WTC11 (cell line): ENCODE results near the gene CLMN. TPM values are rescaled to one million over a fixed set of nuclear protein-coding genes. Genes with fewer than 3 reads are reported as not detected.

Experiments used
- ATAC-seq: fragments of 200-7000 bp; cut with Tn5 transposase; 2 replicates; pipeline ENCODE4 v1.10.0; 2021; ENCODE audit warnings: mild to moderate bottlenecking, moderate library complexity
- CTCF ChIA-PET: fragments of 300-600 bp; sonication (Branson Sonifier 250); formaldehyde crosslinking; loops from one replicate; lab custom pipeline; 2021; ENCODE audit warnings: antibody characterized with exemption; lab: Charles Lee
- POLR2A ChIA-PET: fragments of 350-600 bp; sonication (Branson Sonifier 250); formaldehyde crosslinking; loops from one replicate; lab custom pipeline; 2021; ENCODE audit warnings: antibody characterized with exemption; lab: Charles Lee
- DNase-seq: peaks from one replicate; pipeline ENCODE4 v3.0.0; 2021; ENCODE audit warnings: low spot score
- H3K27ac Mint-ChIP-seq: 2 replicates; pipeline ENCODE4 v1.8.0; 2021; ENCODE audit warnings: mixed read lengths
- H3K27me3 Mint-ChIP-seq: 2 replicates; pipeline ENCODE4 v1.8.0; 2021; ENCODE audit warnings: low read depth, mild to moderate bottlenecking, moderate library complexity, mixed read lengths
- H3K36me3 Mint-ChIP-seq: 2 replicates; pipeline ENCODE4 v1.8.0; 2021; ENCODE audit warnings: mixed read lengths
- H3K4me1 Mint-ChIP-seq: 2 replicates; pipeline ENCODE4 v1.8.0; 2022; ENCODE audit warnings: mixed read lengths
- H3K4me3 Mint-ChIP-seq: 2 replicates; pipeline ENCODE4 v1.8.0; 2021; ENCODE audit warnings: mild to moderate bottlenecking, moderate library complexity, mixed read lengths
- H3K9me3 Mint-ChIP-seq: 2 replicates; pipeline ENCODE4 v1.8.0; 2021; ENCODE audit warnings: mixed read lengths
- CREB1 ChIP-seq: sonication (generic); formaldehyde crosslinking; IDR thresholded peaks from 2 replicates; pipeline ENCODE4 v1.8.0; 2023; ENCODE audit warnings: mild to moderate bottlenecking, missing genetic modification reagents
- EMX1 ChIP-seq: fragments of 250-450 bp; sonication (Bioruptor Pico); IDR thresholded peaks from 2 replicates; pipeline ENCODE4 v1.8.0; 2021; ENCODE audit warnings: mild to moderate bottlenecking
- ETV6 ChIP-seq: sonication (generic); formaldehyde crosslinking; IDR thresholded peaks from 2 replicates; pipeline ENCODE4 v1.8.1; 2022; ENCODE audit warnings: mild to moderate bottlenecking, missing genetic modification reagents
- FOXK1 ChIP-seq: sonication (generic); formaldehyde crosslinking; IDR thresholded peaks from 2 replicates; pipeline ENCODE4 v1.8.0; 2022; ENCODE audit warnings: mild to moderate bottlenecking, moderate library complexity, missing genetic modification reagents
- FOXP1 ChIP-seq: sonication (generic); formaldehyde crosslinking; IDR thresholded peaks from 2 replicates; pipeline ENCODE4 v1.8.0; 2022; ENCODE audit warnings: missing genetic modification reagents, mild to moderate bottlenecking, moderate library complexity, borderline replicate concordance
- JUN ChIP-seq: sonication (generic); formaldehyde crosslinking; IDR thresholded peaks from 2 replicates; pipeline ENCODE4 v1.8.0; 2023; ENCODE audit warnings: mild to moderate bottlenecking, missing genetic modification reagents
- KAT7 ChIP-seq: sonication (generic); formaldehyde crosslinking; IDR thresholded peaks from 2 replicates; pipeline ENCODE4 v1.8.1; 2023; ENCODE audit warnings: missing genetic modification reagents, mild to moderate bottlenecking, borderline replicate concordance
- NFE2L1 ChIP-seq: sonication (generic); formaldehyde crosslinking; IDR thresholded peaks from 2 replicates; pipeline ENCODE4 v1.8.1; 2023; ENCODE audit warnings: missing genetic modification reagents
- NR1H2 ChIP-seq: sonication (generic); formaldehyde crosslinking; IDR thresholded peaks from 2 replicates; pipeline ENCODE4 v1.9.0; 2021; ENCODE audit warnings: mild to moderate bottlenecking, moderate library complexity, missing genetic modification reagents
- NR2C2 ChIP-seq: sonication (generic); formaldehyde crosslinking; IDR thresholded peaks from 2 replicates; pipeline ENCODE4 v1.8.0; 2022; ENCODE audit warnings: mild to moderate bottlenecking, missing genetic modification reagents
- NR3C1 ChIP-seq: sonication (generic); formaldehyde crosslinking; conservative IDR thresholded peaks from 2 replicates; pipeline ENCODE4 v1.8.1; 2023; ENCODE audit warnings: low read depth, mild to moderate bottlenecking, missing genetic modification reagents
- OVOL2 ChIP-seq: fragments of 250-450 bp; sonication (Bioruptor Pico); IDR thresholded peaks from 2 replicates; pipeline ENCODE4 v1.9.0; 2021; ENCODE audit warnings: mild to moderate bottlenecking, borderline replicate concordance
- SP1 ChIP-seq: sonication (generic); formaldehyde crosslinking; conservative IDR thresholded peaks from 2 replicates; pipeline ENCODE4 v1.8.1; 2022; ENCODE audit warnings: missing genetic modification reagents
- TCF7 ChIP-seq: sonication (generic); formaldehyde crosslinking; IDR thresholded peaks from 2 replicates; pipeline ENCODE4 v1.8.0; 2022; ENCODE audit warnings: mild to moderate bottlenecking, low read depth, missing genetic modification reagents, moderate library complexity
- TEAD1 ChIP-seq: sonication (generic); formaldehyde crosslinking; IDR thresholded peaks from 2 replicates; pipeline ENCODE4 v1.8.0; 2022; ENCODE audit warnings: mild to moderate bottlenecking, missing genetic modification reagents
- TEAD4 ChIP-seq: sonication (generic); formaldehyde crosslinking; IDR thresholded peaks from 2 replicates; pipeline ENCODE4 v1.8.0; 2022; ENCODE audit warnings: mild to moderate bottlenecking, missing genetic modification reagents
- ZNF219 ChIP-seq: sonication (generic); formaldehyde crosslinking; IDR thresholded peaks from 2 replicates; pipeline ENCODE4 v1.8.0; 2023; ENCODE audit warnings: missing genetic modification reagents, mild to moderate bottlenecking, borderline replicate concordance
- ZNF263 ChIP-seq: sonication (generic); formaldehyde crosslinking; IDR thresholded peaks from 2 replicates; pipeline ENCODE4 v1.8.1; 2022; ENCODE audit warnings: low read depth, mild to moderate bottlenecking, moderate library complexity, missing genetic modification reagents
- ZNF317 ChIP-seq: sonication (generic); formaldehyde crosslinking; IDR thresholded peaks from 2 replicates; pipeline ENCODE4 v1.8.1; 2023; ENCODE audit warnings: low read depth, mild to moderate bottlenecking, moderate library complexity, missing genetic modification reagents, borderline replicate concordance
- ZNF416 ChIP-seq: fragments of 250-450 bp; sonication (Bioruptor Pico); IDR thresholded peaks from 2 replicates; pipeline ENCODE4 v1.9.0; 2021; ENCODE audit warnings: mild to moderate bottlenecking, inconsistent platforms
- total RNA-seq: library from RNA; stranded (reverse); gene quantifications from 3 replicates; pipeline ENCODE4 v1.2.3, GENCODE V29; 2021
- TF ChIP-seq, protein P1 (sequence below): sonication (generic); formaldehyde crosslinking; IDR thresholded peaks from 2 replicates; pipeline ENCODE4 v1.8.1; 2022; ENCODE audit warnings: mild to moderate bottlenecking, missing genetic modification reagents, moderate library complexity, borderline replicate concordance
- TF ChIP-seq, protein P2 (sequence below): sonication (generic); formaldehyde crosslinking; IDR thresholded peaks from 2 replicates; pipeline ENCODE4 v1.8.1; 2023; ENCODE audit warnings: mild to moderate bottlenecking, missing genetic modification reagents
- TF ChIP-seq, protein P3 (sequence below): sonication (generic); formaldehyde crosslinking; IDR thresholded peaks from 2 replicates; pipeline ENCODE4 v1.8.0; 2022; ENCODE audit warnings: mild to moderate bottlenecking, missing genetic modification reagents
- TF ChIP-seq, protein P4 (sequence below): sonication (generic); formaldehyde crosslinking; IDR thresholded peaks from 2 replicates; pipeline ENCODE4 v1.8.0; 2023; ENCODE audit warnings: mild to moderate bottlenecking, missing genetic modification reagents
- TF ChIP-seq, protein P5 (sequence below): sonication (generic); formaldehyde crosslinking; IDR thresholded peaks from 2 replicates; pipeline ENCODE4 v1.8.1; 2023; ENCODE audit warnings: mild to moderate bottlenecking, moderate library complexity, missing genetic modification reagents
- TF ChIP-seq, protein P6 (sequence below): sonication (generic); formaldehyde crosslinking; IDR thresholded peaks from 2 replicates; pipeline ENCODE4 v1.8.1; 2023; ENCODE audit warnings: mild to moderate bottlenecking, missing genetic modification reagents, moderate library complexity
- TF ChIP-seq, protein P7 (sequence below): fragments of 250-450 bp; sonication (Bioruptor Pico); IDR thresholded peaks from 2 replicates; pipeline ENCODE4 v2.1.2; 2022; ENCODE audit warnings: mild to moderate bottlenecking, moderate library complexity

The CLMN gene
- total RNA-seq, 1 experiment from 2014 or later, result 12.2 TPM

DNA sequence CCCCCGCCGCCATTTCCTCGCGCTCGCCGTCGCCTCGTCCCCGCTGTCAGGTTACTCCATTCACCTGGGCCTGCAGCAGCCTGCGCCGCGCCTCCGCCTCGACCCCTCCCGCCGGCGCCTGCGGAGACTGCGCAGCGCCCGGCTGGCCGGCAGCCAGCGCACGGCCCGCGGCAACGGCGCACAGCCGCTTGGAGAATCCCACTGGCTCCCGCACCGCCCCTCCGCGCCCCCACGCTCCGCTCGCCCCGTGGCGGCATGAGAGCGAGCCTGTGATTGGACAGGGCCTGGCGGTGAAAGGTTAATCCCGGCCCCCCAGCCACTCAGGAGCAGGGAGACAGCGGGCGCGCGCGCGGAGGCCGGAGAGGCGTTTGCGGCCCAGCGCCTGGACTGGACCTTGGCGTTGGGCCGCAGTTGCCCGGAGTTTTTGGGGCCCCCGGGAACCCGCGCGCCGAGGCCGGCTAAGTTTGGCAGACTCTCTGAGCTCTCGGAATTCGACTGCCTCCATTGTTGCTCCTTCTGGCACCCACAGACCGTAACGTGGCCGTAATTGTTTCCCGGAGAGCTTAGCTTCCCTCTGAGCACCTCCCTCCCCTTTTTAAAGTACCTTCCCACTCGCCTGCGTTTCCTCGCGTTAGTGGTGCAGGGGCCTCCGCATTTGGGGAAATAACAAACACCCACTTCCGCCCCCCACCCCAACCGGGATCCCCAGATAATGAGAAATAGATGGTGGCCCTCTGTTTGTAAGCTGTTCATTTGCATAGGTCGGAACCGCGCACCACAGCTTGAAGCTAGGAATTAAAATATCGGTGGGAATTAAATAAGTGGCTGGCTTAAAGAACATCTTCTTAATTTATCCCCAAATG is 162.2 kb downstream of the CLMN start, which contains the start of gene DICER1 (continued):
- TF ChIP-seq, protein P1, sequence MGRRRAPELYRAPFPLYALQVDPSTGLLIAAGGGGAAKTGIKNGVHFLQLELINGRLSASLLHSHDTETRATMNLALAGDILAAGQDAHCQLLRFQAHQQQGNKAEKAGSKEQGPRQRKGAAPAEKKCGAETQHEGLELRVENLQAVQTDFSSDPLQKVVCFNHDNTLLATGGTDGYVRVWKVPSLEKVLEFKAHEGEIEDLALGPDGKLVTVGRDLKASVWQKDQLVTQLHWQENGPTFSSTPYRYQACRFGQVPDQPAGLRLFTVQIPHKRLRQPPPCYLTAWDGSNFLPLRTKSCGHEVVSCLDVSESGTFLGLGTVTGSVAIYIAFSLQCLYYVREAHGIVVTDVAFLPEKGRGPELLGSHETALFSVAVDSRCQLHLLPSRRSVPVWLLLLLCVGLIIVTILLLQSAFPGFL (CRISPR knock-in tag), result no peak
- TF ChIP-seq ZNF263 (CRISPR knock-in tag), result peak; percentile 10; the same call in 1 of the 2 replicates
- TF ChIP-seq NR2C2 (CRISPR knock-in tag), result peak; percentile 84
- TF ChIP-seq, protein P2, sequence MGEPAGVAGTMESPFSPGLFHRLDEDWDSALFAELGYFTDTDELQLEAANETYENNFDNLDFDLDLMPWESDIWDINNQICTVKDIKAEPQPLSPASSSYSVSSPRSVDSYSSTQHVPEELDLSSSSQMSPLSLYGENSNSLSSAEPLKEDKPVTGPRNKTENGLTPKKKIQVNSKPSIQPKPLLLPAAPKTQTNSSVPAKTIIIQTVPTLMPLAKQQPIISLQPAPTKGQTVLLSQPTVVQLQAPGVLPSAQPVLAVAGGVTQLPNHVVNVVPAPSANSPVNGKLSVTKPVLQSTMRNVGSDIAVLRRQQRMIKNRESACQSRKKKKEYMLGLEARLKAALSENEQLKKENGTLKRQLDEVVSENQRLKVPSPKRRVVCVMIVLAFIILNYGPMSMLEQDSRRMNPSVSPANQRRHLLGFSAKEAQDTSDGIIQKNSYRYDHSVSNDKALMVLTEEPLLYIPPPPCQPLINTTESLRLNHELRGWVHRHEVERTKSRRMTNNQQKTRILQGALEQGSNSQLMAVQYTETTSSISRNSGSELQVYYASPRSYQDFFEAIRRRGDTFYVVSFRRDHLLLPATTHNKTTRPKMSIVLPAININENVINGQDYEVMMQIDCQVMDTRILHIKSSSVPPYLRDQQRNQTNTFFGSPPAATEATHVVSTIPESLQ (CRISPR knock-in tag), result no peak
- TF ChIP-seq TEAD1 (CRISPR knock-in tag), result peak; percentile 76
- no peak for TF ChIP-seq NFE2L1 (CRISPR knock-in tag)
- TF ChIP-seq, protein P3, sequence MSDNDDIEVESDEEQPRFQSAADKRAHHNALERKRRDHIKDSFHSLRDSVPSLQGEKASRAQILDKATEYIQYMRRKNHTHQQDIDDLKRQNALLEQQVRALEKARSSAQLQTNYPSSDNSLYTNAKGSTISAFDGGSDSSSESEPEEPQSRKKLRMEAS (CRISPR knock-in tag), result peak; percentile 75; the same call in 1 of the 2 replicates
- TF ChIP-seq, protein P4, sequence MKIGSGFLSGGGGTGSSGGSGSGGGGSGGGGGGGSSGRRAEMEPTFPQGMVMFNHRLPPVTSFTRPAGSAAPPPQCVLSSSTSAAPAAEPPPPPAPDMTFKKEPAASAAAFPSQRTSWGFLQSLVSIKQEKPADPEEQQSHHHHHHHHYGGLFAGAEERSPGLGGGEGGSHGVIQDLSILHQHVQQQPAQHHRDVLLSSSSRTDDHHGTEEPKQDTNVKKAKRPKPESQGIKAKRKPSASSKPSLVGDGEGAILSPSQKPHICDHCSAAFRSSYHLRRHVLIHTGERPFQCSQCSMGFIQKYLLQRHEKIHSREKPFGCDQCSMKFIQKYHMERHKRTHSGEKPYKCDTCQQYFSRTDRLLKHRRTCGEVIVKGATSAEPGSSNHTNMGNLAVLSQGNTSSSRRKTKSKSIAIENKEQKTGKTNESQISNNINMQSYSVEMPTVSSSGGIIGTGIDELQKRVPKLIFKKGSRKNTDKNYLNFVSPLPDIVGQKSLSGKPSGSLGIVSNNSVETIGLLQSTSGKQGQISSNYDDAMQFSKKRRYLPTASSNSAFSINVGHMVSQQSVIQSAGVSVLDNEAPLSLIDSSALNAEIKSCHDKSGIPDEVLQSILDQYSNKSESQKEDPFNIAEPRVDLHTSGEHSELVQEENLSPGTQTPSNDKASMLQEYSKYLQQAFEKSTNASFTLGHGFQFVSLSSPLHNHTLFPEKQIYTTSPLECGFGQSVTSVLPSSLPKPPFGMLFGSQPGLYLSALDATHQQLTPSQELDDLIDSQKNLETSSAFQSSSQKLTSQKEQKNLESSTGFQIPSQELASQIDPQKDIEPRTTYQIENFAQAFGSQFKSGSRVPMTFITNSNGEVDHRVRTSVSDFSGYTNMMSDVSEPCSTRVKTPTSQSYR (CRISPR knock-in tag), result 0 out of 2 replicates have a peak, but pooled peaks have one; percentile 15
- no peak; the same call in 1 of the 2 replicates for TF ChIP-seq ETV6 (CRISPR knock-in tag)
- TF ChIP-seq FOXK1, result 0 out of 2 replicates have a peak, but pooled peaks have one; percentile 57
- no peak for TF ChIP-seq CREB1
- TF ChIP-seq, protein P5, sequence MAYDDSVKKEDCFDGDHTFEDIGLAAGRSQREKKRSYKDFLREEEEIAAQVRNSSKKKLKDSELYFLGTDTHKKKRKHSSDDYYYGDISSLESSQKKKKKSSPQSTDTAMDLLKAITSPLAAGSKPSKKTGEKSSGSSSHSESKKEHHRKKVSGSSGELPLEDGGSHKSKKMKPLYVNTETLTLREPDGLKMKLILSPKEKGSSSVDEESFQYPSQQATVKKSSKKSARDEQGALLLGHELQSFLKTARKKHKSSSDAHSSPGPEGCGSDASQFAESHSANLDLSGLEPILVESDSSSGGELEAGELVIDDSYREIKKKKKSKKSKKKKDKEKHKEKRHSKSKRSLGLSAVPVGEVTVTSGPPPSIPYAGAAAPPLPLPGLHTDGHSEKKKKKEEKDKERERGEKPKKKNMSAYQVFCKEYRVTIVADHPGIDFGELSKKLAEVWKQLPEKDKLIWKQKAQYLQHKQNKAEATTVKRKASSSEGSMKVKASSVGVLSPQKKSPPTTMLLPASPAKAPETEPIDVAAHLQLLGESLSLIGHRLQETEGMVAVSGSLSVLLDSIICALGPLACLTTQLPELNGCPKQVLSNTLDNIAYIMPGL (CRISPR knock-in tag), result peak; percentile 59; the same call in 1 of the 2 replicates
- TF ChIP-seq TCF7, result no peak

DNA sequence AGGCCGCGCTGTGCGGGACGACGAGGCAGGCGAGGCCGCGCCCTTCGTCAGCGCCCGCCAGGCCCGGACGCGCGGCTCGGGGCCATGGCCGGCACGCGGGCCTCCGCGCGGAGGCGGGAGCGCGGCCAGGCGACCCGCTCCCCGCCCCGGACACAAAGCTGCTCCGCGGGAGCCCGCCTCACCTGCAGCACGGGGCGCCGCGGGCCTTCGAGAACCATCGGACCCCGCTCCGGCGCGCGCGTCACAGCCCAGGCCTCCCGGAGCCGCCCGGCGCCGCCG is 162.7 kb downstream of the CLMN start:
- DNase-seq, result no peak
- Mint-ChIP-seq H3K9me3 (peaks cover 4% of the 10 kb centered on the region; the same call in 1 of the 2 replicates), H3K27ac (no peak overlapping the region), H3K27me3 (no peaks in the 10 kb centered on the region; the same call in 1 of the 2 replicates), H3K4me1 (peaks cover 46% of the 10 kb centered on the region), H3K4me3 (peak overlapping the region; percentile 92), H3K36me3 (0 out of 2 replicates have a peak, but pooled peaks cover 3% of the 10 kb centered on the region)
- ATAC-seq, result peak; percentile 19
- POLR2A ChIA-PET, result no interaction called here
- CTCF ChIA-PET, result no interaction called here
- TF ChIP-seq, protein P6, sequence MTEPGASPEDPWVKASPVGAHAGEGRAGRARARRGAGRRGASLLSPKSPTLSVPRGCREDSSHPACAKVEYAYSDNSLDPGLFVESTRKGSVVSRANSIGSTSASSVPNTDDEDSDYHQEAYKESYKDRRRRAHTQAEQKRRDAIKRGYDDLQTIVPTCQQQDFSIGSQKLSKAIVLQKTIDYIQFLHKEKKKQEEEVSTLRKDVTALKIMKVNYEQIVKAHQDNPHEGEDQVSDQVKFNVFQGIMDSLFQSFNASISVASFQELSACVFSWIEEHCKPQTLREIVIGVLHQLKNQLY (CRISPR knock-in tag), result no peak
- TF ChIP-seq EMX1 (no peak), ZNF317 (CRISPR knock-in tag) (no peak), TEAD4 (CRISPR knock-in tag) (no peak; the same call in 1 of the 2 replicates), CREB1 (no peak), ZNF219 (CRISPR knock-in tag) (no peak), JUN (CRISPR knock-in tag) (0 out of 2 replicates have a peak, but pooled peaks have one; percentile 48), SP1 (no peak), NR3C1 (CRISPR knock-in tag) (no peak), NR1H2 (no peak), FOXP1 (CRISPR knock-in tag) (peak; percentile 77), OVOL2 (CRISPR knock-in tag) (no peak), ZNF416 (CRISPR knock-in tag) (peak; percentile 36; the same call in 1 of the 2 replicates), KAT7 (CRISPR knock-in tag) (0 out of 2 replicates have a peak, but pooled peaks have one; percentile 31)
- TF ChIP-seq, protein P7, sequence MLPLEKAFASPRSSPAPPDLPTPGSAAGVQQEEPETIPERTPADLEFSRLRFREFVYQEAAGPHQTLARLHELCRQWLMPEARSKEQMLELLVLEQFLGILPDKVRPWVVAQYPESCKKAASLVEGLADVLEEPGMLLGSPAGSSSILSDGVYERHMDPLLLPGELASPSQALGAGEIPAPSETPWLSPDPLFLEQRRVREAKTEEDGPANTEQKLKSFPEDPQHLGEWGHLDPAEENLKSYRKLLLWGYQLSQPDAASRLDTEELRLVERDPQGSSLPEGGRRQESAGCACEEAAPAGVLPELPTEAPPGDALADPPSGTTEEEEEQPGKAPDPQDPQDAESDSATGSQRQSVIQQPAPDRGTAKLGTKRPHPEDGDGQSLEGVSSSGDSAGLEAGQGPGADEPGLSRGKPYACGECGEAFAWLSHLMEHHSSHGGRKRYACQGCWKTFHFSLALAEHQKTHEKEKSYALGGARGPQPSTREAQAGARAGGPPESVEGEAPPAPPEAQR, result no peak
